LNCaP clone FGC (cell line): ENCODE results near the gene PEPD.
"Not testable (repeated sequence)": the region's sequence is repeated elsewhere in the genome, so short reads cannot be mapped to it uniquely, and the experiment has no call there.

ENCODE experiments used
- DNase-seq: peaks from one replicate; pipeline ENCODE4 v3.0.0-alpha.2; 2011; ENCODE audit warnings: low read depth
- H3K4me3 ChIP-seq: 2 replicates; pipeline ENCODE4 v1.5.1; 2011; ENCODE audit warnings: mild to moderate bottlenecking, low read depth, low read length, control low read depth
- CTCF ChIP-seq: IDR thresholded peaks from 2 replicates; pipeline ENCODE4 v1.5.1; 2012; ENCODE audit warnings: mild to moderate bottlenecking; ENCODE audit not compliant: control insufficient read depth, insufficient read depth; ENCODE audit errors: extremely low read depth

The PEPD gene

GRCh38 chr19:33496038-33496895 lies 25.3 kb downstream of the PEPD start:
- DNase-seq: no peak
- no peak for TF ChIP-seq CTCF
- no peak overlapping the region for H3K4me3 ChIP-seq

GRCh38 chr19:33493401-33494275 lies 28.0 kb downstream of the PEPD start:
- no peak overlapping the region for H3K4me3 ChIP-seq
- no peak for DNase-seq
- no peak for TF ChIP-seq CTCF

GRCh38 chr19:33492951-33493350 lies 28.6 kb downstream of the PEPD start:
- H3K4me3 ChIP-seq: no peak overlapping the region
- DNase-seq: no peak
- no peak for TF ChIP-seq CTCF

GRCh38 chr19:33492090-33492489 lies 29.5 kb downstream of the PEPD start:
- H3K4me3 ChIP-seq: no peak overlapping the region
- no peak for TF ChIP-seq CTCF
- DNase-seq: no peak

GRCh38 chr19:33490596-33490995 lies 31.0 kb downstream of the PEPD start:
- DNase-seq: not testable (repeated sequence)

GRCh38 chr19:33490041-33490451 lies 31.5 kb downstream of the PEPD start:
- H3K4me3 ChIP-seq: no peak overlapping the region
- no peak for DNase-seq
- TF ChIP-seq CTCF: no peak

More at GRCh38 chr19:33490596-33490995, 31.0 kb downstream of the PEPD start:
- not testable (repeated sequence) for H3K4me3 ChIP-seq

- DNase-seq: no peak
- TF ChIP-seq CTCF: no peak
- no peak overlapping the region for H3K4me3 ChIP-seq
These were observed 32.8 kb downstream of the PEPD start for GRCh38 chr19:33488826-33489225.
